ENCODE data around the gene HSD17B7.

The HSD17B7 gene

DNA sequence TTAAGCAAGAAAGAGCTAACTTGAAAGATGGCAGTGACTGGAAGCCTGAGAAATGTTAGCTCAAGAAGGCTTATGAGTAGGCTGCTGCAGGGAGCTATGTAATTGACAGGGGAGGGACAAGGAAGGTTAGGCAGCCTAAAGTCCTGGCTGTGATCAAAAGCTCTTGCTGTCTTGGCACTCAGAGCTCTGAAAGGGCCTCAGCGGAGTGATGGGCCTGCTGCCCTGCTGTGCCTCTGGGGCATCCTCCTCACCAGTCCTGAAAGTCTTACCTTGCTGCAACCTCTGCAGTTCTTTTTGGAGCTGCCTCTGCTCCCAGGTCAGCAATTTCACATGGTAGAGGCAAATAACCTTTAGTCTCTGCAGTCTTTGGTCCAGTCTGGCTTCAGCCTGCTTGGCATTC lies 68.7 kb downstream of the HSD17B7 start:
- DNase-seq, result no peak

DNA sequence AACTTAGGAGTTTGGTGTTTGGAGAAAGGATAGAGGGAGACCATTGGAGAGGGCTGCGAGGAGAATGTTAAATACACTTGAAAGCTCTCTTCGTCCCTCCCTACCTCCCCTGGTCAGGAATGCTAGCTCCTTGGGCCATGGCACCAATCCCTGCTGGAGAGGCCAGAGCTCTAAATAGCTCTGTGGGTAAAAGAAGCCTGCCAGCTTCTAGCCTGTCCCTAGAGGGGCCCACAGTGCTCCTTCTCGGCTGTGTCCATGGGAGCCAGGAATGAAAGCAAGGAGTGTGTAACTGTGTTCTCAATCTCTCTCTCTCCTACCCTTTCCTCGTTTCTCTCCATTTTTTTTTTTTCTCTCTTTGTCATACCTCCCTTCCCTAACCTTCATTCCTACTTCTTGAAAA lies 70.6 kb downstream of the HSD17B7 start, which contains the start of gene CCDC190:
CCDC190 (minus strand) TSS at position 75 of the 400 bp plus-strand sequence. CDS start 1,529 bp downstream, outside the sequence.
- DNase-seq, result no peak

DNA sequence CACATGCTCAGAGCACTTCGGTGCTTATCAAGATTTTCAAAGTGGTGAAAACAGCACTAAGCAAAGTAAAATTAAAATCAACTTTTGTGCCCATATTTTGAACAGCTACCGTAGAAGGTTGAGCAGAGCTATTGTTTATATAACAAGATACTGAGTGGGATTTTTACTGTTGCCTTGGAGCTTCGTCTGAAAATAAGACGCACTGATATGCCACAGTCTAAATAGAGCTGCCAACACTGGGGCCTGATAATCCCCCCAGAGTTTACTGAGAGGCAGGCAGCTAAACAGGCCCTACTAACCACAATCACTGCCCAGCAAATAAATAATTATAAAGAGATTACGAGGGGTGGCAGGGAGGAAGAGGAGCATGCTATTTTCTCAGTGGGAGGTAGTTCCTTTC lies 71.1 kb downstream of the HSD17B7 start:
- no peak for DNase-seq

Measured in CD4-positive, alpha-beta T cell treated with Interleukin-4 for 4 hours (primary cell).